ENCODE measurements around the gene KCNV2. TPM values are rescaled to one million over a fixed set of nuclear protein-coding genes. Genes with fewer than 3 reads are reported as not detected.
"Not testable (repeated sequence)": the region's sequence is repeated elsewhere in the genome, so short reads cannot be mapped to it uniquely, and the experiment has no call there.

Gene KCNV2
- not detected for total RNA-seq
- long read RNA-seq, partial matches to known transcripts = 0 of 3 reads
- long read RNA-seq, other reads (novel, unspliced or antisense) = 3 of 3 reads

DNA sequence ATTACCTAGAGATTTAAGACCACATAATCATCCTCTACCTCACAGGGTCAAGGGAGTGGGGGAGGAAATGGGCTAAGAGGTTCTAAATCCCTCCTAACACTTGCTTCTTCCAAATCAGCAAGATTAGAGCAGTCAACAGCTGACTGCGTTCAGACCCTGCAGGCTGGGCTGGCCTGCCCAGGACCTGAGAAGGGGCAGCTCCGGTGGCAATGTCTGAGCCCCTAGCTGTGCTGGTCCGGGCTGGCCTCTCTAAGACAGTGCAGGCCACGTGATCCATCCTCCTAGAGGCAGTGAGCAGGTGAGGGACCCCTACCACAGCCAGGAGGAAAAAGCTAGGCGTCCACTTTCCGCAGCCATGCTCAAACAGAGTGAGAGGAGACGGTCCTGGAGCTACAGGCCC lies at the start of gene KCNV2:
TSS of gene KCNV2 (plus strand) at position 126 of the 400 bp plus-strand sequence. CDS start at position 356, 230 bp downstream.
- intact Hi-C loops (cut with DNase I) = no loop called here
- no peak for DNase-seq (ENCODE audit: low spot score)

DNA sequence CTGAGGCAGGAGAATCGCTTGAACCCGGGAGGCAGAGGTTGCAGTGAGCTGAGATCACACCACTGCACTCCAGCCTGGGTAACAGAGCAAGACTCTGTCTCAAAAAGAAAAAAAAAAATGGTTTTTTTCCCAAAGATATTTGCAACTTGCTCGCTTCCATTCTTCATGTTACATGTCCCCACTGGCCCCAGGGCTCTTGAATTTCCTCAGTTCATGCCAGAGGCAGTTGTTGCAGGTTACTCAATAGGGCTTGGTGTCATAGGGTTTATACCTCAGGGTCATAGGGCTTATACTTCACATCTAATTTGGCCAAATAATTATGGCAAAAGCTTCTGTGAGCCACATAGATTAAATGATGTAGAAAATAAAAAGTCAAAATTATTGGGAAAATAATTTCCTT lies 44.1 kb upstream of the KCNV2 start:
- no peak for DNase-seq (ENCODE audit: low spot score)
- intact Hi-C loops (cut with DNase I) = no loop called here

DNA sequence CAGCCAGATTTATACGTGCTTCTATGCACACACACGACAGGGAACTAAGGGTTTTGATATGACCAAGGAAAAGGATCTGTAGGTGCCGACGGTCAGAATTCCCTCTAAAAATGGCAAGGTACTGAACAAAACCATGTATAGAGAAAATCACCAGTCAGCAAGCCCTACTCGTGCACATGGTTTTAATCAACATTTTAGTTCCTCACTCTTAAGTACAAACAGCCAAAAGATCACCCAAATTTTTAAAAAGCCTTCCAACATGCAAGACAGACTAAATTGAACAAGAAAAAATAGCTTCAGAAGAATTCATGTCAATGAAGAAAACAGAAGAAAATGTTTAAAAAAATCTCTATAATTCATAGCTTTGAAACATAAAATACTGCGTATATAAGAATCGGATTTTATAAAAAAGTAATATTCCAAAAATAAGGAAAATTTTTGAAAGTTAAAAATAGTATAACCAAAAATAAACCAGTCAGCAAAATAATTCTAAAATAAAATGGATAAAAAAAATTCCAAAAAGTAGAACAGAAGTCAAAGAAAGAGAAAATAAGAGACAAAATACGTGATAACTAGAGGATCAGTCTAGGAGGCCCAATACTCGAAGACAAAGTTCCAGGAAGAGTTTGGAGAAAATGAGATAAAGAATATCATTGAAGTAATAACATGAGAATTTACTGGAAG lies 43.0 kb upstream of the KCNV2 start:
- intact Hi-C loops (cut with DNase I) = no loop called here
- no peak for DNase-seq (ENCODE audit: low spot score)

DNA sequence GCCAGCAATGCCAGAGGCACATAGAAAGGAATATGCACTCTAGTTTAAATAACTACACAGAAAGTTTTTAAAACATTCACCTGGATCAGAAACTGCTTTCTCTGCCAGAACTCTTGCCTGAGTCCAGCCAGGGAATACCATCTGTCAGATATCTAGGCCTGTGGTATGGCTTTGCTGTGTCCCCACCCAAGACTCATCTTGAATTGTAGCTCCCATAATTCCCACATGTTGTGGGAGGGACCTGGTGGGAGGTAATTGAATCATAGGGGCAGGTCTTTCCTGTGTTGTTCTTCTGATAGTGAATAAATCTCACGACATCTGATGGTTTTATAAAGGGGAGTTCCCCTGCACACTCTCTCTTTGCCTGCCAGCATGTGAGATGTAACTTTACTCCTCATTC lies 41.5 kb upstream of the KCNV2 start:
- intact Hi-C loops (cut with DNase I) = no loop called here
- DNase-seq (ENCODE audit: low spot score) = no peak

DNA sequence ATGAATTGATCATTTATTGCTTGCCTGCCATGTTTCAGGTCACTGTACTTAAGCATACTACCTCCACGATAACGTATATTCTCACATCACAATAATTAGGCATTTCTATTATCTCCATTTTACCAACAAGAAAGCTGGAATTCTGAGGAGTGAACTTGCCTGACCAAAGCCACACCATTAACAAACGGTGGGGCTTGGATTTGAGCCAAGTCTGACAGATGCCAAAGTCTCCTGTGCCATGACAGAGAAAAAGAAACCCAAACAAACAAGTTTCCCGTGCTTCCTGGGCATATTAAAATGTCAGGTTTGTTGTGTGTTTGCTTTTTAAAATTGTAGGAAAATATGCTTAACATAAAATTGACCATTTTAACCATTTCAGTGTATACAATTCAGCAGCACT lies 40.8 kb upstream of the KCNV2 start:
- intact Hi-C loops (cut with DNase I) = no loop called here
- no peak for DNase-seq (ENCODE audit: low spot score)

DNA sequence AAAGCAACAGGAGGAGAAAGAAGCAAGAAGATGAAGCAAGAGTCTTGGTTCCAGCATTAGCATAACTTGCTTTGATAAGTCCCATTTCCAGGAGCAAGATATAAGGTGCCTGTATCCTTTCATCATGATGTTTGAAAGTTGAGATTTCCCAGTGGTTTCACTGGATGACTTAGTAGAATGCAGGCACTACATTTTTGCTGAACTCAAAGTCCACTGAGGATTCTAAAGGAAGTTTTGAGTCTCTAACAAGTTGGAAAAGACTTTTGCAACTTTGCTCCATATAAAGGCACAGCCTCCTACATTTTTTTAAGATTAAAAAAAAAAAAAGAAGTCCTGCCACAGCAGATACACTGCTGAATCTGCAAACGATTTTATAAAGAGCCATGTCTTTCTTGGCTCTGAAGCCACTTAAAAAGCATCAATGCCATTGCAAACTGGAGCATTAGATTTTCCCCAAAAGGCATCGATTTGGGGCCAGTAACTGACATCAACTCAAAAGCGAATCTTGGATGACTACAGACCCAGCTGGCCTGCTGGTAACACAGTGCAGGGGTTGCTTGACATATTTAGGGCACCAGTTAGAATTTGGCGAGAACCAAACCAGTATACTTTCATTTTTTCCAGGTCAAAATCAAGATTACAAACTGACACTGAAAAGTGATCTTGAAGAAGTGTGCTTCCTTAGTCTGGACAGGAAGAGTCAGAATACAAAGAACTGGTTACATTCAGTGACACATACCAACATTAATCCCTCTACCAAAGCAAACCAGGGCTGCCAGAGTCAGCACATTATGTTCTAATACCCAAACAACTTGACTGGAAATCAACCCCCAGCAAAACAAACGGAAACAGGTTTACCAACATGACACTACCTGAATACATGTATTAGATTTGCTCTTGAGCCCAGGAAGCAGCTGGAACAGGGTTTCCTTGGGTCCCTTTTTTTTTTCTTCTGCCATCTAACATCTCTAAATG lies 39.1 kb upstream of the KCNV2 start:
- intact Hi-C loops (cut with DNase I) = no loop called here

DNA sequence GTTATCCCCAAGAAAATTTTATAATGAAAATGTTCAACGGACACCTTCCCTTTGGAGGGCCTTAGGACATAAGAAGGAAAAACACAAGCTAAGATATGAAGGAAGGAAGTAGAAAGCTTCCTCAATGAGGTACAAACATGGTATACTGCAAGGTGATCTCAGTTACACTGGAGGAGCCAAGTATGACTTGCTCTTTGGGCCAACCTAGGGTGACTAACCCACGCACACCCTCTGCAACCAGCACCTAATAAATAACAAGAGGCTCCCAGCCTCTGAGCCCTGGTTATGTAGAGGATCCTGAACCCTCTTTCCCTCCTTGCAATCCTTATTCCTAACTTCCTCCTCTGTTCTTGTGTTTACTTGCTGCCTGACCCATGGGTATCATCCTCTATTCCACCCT lies 38.3 kb upstream of the KCNV2 start:
- no peak for DNase-seq (ENCODE audit: low spot score)
- intact Hi-C loops (cut with DNase I) = no loop called here

More for the DNA sequence above, 39.1 kb upstream of the KCNV2 start:
- DNase-seq (ENCODE audit: low spot score) = no peak

DNA sequence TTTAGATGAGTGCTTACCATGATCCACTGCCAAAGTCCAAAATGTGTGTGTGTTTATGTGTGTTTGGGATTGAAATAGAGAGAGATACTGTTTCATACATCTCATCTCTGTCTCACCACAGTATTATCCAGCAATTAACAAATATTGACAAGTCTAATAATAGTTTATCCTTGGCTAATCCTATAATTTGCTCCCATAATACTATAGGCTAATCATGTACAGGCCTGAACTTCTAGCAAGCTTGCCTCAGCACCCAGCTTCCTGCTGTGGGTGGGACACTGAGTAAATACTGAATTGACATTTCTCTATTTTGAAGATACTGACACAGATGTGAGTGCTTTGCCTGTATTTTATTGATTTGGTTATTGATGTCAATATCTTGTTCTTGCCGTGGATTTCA lies 35.3 kb upstream of the KCNV2 start:
- DNase-seq (ENCODE audit: low spot score) = no peak
- intact Hi-C loops (cut with DNase I) = no loop called here

DNA sequence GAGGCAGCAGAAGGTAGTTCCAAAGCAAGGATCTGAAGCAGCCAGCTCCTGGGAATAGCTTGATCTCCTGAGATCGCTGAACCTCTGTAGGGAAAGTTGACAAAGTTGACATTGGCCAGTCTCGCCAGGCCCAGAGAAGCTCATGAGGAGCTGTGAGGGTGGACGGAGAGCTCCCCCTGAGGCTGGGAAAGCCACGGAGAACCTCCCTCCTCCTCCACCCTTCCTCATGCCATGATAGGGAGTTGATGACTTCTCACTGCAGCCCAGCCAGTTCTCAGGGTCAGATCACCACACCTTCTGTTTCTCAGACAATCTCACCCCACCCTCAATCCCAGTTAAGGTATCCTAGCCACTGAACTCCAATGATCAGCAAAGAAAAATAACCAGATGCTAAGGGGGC lies 30.4 kb upstream of the KCNV2 start:
- intact Hi-C loops (cut with DNase I) = no loop called here
- no peak for DNase-seq (ENCODE audit: low spot score)

DNA sequence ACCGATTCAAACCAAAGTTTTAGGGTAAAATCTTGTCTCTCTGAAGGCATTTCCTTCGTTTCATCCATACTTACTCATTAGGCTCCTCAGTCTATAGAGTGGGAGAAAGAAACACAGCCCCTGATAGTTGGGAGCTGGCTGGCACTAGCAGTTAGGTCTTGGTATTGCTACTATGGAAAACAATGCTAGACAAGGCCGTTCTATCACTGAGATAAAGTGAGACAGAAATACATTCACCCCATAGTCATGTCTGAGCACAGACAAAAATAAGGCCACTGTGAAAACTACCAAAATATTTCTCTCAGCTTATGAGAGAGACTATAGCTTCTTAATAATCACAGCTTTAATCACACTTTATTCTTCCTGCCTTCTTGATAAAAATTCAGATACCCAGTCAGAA lies 28.7 kb upstream of the KCNV2 start:
- no peak for DNase-seq (ENCODE audit: low spot score)
- intact Hi-C loops (cut with DNase I) = no loop called here

DNA sequence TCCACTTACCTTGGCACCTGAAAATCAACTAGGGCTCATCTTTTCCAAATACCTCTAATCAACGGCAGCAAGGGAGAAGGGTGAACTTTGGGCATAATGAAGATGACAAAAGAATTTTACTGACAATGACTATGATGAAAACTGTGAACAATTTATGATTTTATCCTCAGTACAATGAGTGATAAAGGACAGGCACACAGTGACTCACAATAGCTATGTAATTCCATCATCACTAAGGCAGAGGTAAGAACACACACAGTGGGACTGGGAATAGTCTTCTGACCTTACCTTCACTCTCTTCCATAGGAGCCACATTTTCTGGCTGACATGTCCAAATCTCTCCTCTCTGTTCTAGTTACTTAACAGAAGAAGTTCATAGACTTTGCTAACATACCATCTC lies 26.1 kb upstream of the KCNV2 start:
- DNase-seq (ENCODE audit: low spot score) = no peak
- intact Hi-C loops (cut with DNase I) = no loop called here

DNA sequence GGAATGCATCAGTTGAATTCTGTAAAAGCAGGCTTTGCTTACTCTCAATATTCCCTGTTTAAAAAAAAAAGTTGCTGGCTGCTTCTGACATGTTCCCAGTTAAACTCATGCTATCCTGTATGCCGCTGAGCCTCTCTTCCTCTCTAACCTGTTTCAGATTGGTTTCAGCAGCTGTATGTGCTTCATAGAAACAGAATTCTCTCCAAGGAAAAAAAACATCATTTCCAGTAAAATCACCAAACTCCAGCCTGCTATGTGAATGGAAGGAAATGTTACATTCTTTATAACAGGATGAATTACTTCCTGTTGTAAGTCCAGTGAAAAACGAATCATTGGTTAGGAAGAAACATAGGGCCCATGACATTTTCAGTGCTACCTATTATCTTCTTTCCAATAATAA lies 25.7 kb upstream of the KCNV2 start:
- DNase-seq (ENCODE audit: low spot score) = no peak
- intact Hi-C loops (cut with DNase I) = no loop called here

DNA sequence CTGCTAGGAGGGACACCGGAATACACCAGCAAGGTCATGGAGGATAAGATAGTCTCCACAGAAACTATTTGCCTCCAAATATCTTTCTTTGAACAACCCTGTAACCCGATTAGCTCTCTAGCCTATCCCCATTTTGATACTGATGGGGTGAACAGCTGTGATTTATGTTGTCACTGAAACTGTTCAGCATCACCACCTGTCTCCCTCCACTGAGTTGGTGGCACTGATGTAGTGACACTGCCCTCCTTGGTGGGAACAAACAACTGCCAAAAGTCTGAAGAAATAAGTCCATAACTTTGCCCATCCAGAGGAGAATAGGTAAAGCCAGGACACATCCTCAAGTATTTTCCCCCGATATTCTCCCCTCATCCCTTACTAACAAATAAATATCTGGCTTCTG lies 24.3 kb upstream of the KCNV2 start:
- intact Hi-C loops (cut with DNase I) = no loop called here
- no peak for DNase-seq (ENCODE audit: low spot score)

DNA sequence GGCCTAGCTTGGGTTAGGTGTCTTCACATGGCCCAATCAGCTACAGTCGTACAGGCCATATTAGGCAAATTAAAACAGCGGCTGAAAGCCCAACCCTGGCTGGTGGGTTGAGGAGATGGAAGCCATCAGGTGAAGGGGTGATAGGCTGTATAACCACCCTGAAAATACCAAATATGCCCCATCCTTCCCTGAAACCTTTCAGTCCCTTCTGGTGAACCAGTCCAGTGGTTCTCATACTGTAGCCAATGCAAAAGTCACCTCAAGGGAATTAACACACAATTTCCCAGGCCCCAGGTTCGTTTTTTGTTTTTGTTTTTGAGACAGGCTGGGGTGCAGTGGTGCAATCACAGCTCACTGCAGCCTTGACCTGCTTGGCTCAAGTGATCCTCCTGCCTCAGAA lies 19.8 kb upstream of the KCNV2 start:
- no peak for DNase-seq (ENCODE audit: low spot score)
- intact Hi-C loops (cut with DNase I) = no loop called here

DNA sequence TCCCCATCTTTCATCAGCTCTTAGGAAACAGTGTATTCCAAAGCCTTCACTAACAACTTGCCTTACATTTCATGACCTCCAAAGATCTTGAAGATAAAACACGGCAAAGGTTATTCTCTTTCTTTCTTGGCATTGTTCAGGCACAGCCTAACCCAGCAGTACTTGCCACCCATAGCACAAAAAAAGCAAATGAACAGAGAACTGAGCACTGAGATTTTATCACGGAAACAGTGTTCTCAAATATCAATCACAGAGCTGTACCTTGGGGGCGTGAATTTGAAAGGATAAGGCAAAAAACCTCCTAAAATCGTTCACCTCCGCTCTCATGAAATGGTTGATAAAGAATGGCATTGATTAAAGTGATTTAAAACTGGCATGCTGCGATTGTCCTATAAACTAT lies 16.9 kb upstream of the KCNV2 start:
- no peak for DNase-seq (ENCODE audit: low spot score)
- intact Hi-C loops (cut with DNase I) = no loop called here

DNA sequence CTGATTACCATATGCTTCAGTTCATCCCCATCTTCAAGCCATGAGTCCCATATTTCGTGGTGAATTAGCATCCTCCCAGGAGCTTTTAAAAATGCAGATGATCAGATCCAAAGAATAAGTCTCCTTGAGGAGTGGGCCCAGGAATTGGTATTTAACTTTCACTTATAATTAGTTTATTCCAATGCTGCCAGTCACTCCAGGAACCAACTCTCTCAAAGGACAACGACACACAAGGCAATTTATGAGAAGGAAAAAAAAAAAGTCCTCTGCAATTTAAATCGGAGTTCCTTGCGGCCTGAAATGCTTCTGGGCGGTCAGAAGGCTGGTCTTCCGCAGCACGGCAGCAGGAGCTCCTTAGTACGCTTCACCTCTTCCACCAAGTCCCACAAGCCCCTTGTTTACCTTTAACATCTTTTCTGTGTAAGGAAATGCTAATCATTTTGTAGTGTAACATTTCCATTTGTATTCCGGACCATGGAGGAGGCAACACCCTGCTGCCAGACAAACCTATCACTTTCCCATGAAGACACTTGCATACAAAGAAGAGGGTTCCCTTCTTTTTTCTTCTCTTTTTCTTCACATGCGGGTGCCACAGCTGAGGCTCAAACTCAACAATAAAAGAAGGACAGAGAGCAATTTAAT lies 16.3 kb upstream of the KCNV2 start:
- intact Hi-C loops (cut with DNase I) = no loop called here
- no peak for DNase-seq (ENCODE audit: low spot score)

DNA sequence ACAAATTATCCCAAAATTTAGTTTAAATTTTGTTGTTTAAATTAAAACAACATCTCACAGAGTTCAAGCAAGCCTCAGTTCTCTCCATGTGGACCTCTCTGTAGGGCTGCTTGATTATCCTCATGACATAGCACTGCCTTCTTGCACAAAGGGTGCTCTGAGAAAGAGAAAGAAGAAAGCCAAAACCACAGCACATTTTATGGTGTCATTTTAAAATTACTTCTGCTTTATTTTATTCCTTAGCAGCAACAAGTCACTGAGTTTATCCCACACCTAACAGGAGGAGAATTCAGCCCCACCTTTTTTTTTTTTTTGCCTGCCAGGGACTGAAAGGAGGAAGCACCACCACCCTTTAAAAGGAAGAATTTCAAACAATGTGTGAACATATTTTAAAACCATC lies 12.8 kb upstream of the KCNV2 start:
- intact Hi-C loops (cut with DNase I) = no loop called here
- no peak for DNase-seq (ENCODE audit: low spot score)

DNA sequence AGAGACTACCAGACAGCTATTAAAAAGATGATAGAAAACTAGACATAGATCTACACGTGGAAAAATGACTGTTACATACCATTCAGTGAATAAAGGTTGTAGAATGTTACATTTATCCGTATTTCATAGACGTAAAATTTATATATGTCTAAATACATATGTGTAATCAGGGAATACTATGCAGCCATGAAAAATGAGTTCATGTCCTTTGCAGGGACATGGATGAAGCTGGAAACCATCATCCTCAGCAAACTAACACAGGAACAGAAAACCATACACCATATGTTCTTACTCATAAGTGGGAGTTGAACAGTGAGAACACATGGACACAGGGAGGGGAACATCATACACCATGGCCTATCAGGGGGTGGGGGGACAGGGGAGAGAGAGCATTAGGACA lies 10.1 kb upstream of the KCNV2 start:
- intact Hi-C loops (cut with DNase I); DNase-seq (ENCODE audit: low spot score): not testable (repeated sequence)

DNA sequence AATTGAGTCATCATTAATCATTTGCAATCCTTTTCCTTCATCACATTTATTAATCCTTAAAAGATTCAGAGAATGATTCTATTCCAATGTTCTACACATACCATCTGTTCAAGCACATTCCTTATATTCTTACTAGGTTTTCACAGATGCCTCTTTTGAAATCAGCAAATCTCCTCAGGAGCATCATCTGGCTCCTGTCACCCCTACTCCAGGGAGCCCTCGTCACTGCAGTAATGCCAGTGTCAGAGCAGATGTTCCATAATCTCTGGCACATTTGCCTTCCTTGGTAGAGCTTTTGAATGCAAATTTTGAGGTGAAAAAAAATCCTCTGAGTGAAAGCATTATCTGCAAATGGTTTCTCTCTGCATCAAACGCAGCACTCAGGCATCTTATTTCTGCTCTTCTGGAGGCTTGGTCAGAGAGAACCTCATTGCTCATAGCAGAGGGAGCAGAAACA lies 7.6 kb upstream of the KCNV2 start:
- DNase-seq (ENCODE audit: low spot score) = no peak
- intact Hi-C loops (cut with DNase I) = no loop called here

DNA sequence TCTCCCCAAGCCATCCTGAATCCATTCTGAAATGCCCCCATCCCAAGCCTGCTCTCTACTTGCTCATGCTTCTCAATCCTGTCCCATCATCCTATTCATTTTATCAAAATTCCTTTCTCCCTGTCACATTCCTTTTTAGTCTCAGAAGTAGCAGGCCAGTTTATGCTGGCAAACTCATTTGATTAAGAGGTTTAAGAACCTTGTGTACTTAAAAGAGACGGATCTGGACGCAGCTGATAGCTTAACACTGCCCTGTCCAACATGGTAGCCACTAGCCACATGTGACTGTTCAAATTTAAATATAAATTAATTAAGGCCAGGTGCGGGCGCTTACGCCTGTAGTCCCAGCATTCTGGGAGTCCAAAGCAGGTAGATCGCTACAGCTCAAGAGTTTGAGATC lies 5.6 kb upstream of the KCNV2 start:
- DNase-seq (ENCODE audit: low spot score) = no peak
- intact Hi-C loops (cut with DNase I) = no loop called here
